ENCODE measurements around the gene SLC25A20.
A peak's percentile ranks its signal among the peaks of the same experiment; 100 is the strongest.

The SLC25A20 gene

GRCh38 chr3:48898383-48899234 lies at the start of gene SLC25A20:
TSS of gene SLC25A20 (minus strand) at chr3:48898882. CDS start at chr3:48898794, 88 bp downstream.
- peak within 1 kb of the TSS; percentile 49 for H3K9ac ChIP-seq (ENCODE audit: low read length)
- H3K27ac ChIP-seq (ENCODE audit: low read depth, low read length): peak within 1 kb of the TSS; percentile 75
- no peaks in the 10 kb centered on the region for H3K4me1 ChIP-seq (ENCODE audit: control insufficient read depth, insufficient read depth, low read length)
- no peaks in the 10 kb centered on the region for H3K36me3 ChIP-seq (ENCODE audit: control insufficient read depth, insufficient read depth, low read length)
- no peaks in the 10 kb centered on the region for H3K27me3 ChIP-seq (ENCODE audit: control insufficient read depth, insufficient read depth, low read length)
- peak within 1 kb of the TSS; percentile 83 for H3K4me3 ChIP-seq (ENCODE audit: low read length)

GRCh38 chr3:48945891-48946549 lies 47.3 kb upstream of the SLC25A20 start:
- H3K9ac ChIP-seq (ENCODE audit: low read length): no peak overlapping the region
- H3K27ac ChIP-seq (ENCODE audit: low read depth, low read length): no peak overlapping the region
- no peaks in the 10 kb centered on the region for H3K4me1 ChIP-seq (ENCODE audit: control insufficient read depth, insufficient read depth, low read length)
- no peaks in the 10 kb centered on the region for H3K27me3 ChIP-seq (ENCODE audit: control insufficient read depth, insufficient read depth, low read length)
- no peak overlapping the region for H3K4me3 ChIP-seq (ENCODE audit: low read length)
- H3K36me3 ChIP-seq (ENCODE audit: control insufficient read depth, insufficient read depth, low read length): peaks cover 6% of the 10 kb centered on the region

GRCh38 chr3:48945432-48945831 lies 46.8 kb upstream of the SLC25A20 start:
- Histone ChIP-seq H3K27me3 (ENCODE audit: control insufficient read depth, insufficient read depth, low read length) (no peaks in the 10 kb centered on the region), H3K36me3 (ENCODE audit: control insufficient read depth, insufficient read depth, low read length) (peaks cover 6% of the 10 kb centered on the region), H3K9ac (ENCODE audit: low read length) (no peak overlapping the region), H3K27ac (ENCODE audit: low read depth, low read length) (no peak overlapping the region), H3K4me3 (ENCODE audit: low read length) (no peak overlapping the region), H3K4me1 (ENCODE audit: control insufficient read depth, insufficient read depth, low read length) (no peaks in the 10 kb centered on the region)

- H3K4me3 ChIP-seq (ENCODE audit: low read length): no peak overlapping the region
- H3K9ac ChIP-seq (ENCODE audit: low read length): no peak overlapping the region
- no peaks in the 10 kb centered on the region for H3K27me3 ChIP-seq (ENCODE audit: control insufficient read depth, insufficient read depth, low read length)
- H3K36me3 ChIP-seq (ENCODE audit: control insufficient read depth, insufficient read depth, low read length): no peaks in the 10 kb centered on the region
- no peaks in the 10 kb centered on the region for H3K4me1 ChIP-seq (ENCODE audit: control insufficient read depth, insufficient read depth, low read length)
- H3K27ac ChIP-seq (ENCODE audit: low read depth, low read length): no peak overlapping the region
These were observed 40.0 kb upstream of the SLC25A20 start for GRCh38 chr3:48938689-48939088.

GRCh38 chr3:48938156-48938555 lies 39.5 kb upstream of the SLC25A20 start:
- H3K4me3 ChIP-seq (ENCODE audit: low read length): no peak overlapping the region
- H3K27me3 ChIP-seq (ENCODE audit: control insufficient read depth, insufficient read depth, low read length): no peaks in the 10 kb centered on the region
- no peak overlapping the region for H3K9ac ChIP-seq (ENCODE audit: low read length)
- no peaks in the 10 kb centered on the region for H3K4me1 ChIP-seq (ENCODE audit: control insufficient read depth, insufficient read depth, low read length)
- no peaks in the 10 kb centered on the region for H3K36me3 ChIP-seq (ENCODE audit: control insufficient read depth, insufficient read depth, low read length)
- no peak overlapping the region for H3K27ac ChIP-seq (ENCODE audit: low read depth, low read length)

GRCh38 chr3:48935530-48935929 lies 36.8 kb upstream of the SLC25A20 start:
- no peaks in the 10 kb centered on the region for H3K4me1 ChIP-seq (ENCODE audit: control insufficient read depth, insufficient read depth, low read length)
- no peaks in the 10 kb centered on the region for H3K27me3 ChIP-seq (ENCODE audit: control insufficient read depth, insufficient read depth, low read length)
- no peak overlapping the region for H3K9ac ChIP-seq (ENCODE audit: low read length)
- H3K36me3 ChIP-seq (ENCODE audit: control insufficient read depth, insufficient read depth, low read length): no peaks in the 10 kb centered on the region
- H3K4me3 ChIP-seq (ENCODE audit: low read length): no peak overlapping the region
- no peak overlapping the region for H3K27ac ChIP-seq (ENCODE audit: low read depth, low read length)

GRCh38 chr3:48934333-48934991 lies 35.8 kb upstream of the SLC25A20 start:
- H3K9ac ChIP-seq (ENCODE audit: low read length): no peak overlapping the region
- no peak overlapping the region for H3K4me3 ChIP-seq (ENCODE audit: low read length)
- H3K36me3 ChIP-seq (ENCODE audit: control insufficient read depth, insufficient read depth, low read length): no peaks in the 10 kb centered on the region
- peaks cover 4% of the 10 kb centered on the region for H3K4me1 ChIP-seq (ENCODE audit: control insufficient read depth, insufficient read depth, low read length)
- H3K27me3 ChIP-seq (ENCODE audit: control insufficient read depth, insufficient read depth, low read length): no peaks in the 10 kb centered on the region
- H3K27ac ChIP-seq (ENCODE audit: low read depth, low read length): no peak overlapping the region

GRCh38 chr3:48931944-48932580 lies 33.4 kb upstream of the SLC25A20 start:
- H3K4me1 ChIP-seq (ENCODE audit: control insufficient read depth, insufficient read depth, low read length): peaks cover 14% of the 10 kb centered on the region
- no peaks in the 10 kb centered on the region for H3K27me3 ChIP-seq (ENCODE audit: control insufficient read depth, insufficient read depth, low read length)
- no peak overlapping the region for H3K27ac ChIP-seq (ENCODE audit: low read depth, low read length)

GRCh38 chr3:48930590-48930989 lies 31.9 kb upstream of the SLC25A20 start:
- peaks cover 18% of the 10 kb centered on the region for H3K4me1 ChIP-seq (ENCODE audit: control insufficient read depth, insufficient read depth, low read length)
- H3K27ac ChIP-seq (ENCODE audit: low read depth, low read length): no peak overlapping the region
- H3K9ac ChIP-seq (ENCODE audit: low read length): no peak overlapping the region
- no peak overlapping the region for H3K4me3 ChIP-seq (ENCODE audit: low read length)
- peaks cover 5% of the 10 kb centered on the region for H3K36me3 ChIP-seq (ENCODE audit: control insufficient read depth, insufficient read depth, low read length)
- H3K27me3 ChIP-seq (ENCODE audit: control insufficient read depth, insufficient read depth, low read length): no peaks in the 10 kb centered on the region

More at GRCh38 chr3:48931944-48932580, 33.4 kb upstream of the SLC25A20 start:
- no peak overlapping the region for H3K9ac ChIP-seq (ENCODE audit: low read length)
- no peak overlapping the region for H3K4me3 ChIP-seq (ENCODE audit: low read length)
- H3K36me3 ChIP-seq (ENCODE audit: control insufficient read depth, insufficient read depth, low read length): peaks cover 5% of the 10 kb centered on the region

GRCh38 chr3:48929358-48930035 lies 30.8 kb upstream of the SLC25A20 start:
- H3K9ac ChIP-seq (ENCODE audit: low read length): no peak overlapping the region
- H3K27me3 ChIP-seq (ENCODE audit: control insufficient read depth, insufficient read depth, low read length): no peaks in the 10 kb centered on the region
- H3K27ac ChIP-seq (ENCODE audit: low read depth, low read length): no peak overlapping the region
- H3K36me3 ChIP-seq (ENCODE audit: control insufficient read depth, insufficient read depth, low read length): peaks cover 5% of the 10 kb centered on the region
- no peak overlapping the region for H3K4me3 ChIP-seq (ENCODE audit: low read length)
- peaks cover 18% of the 10 kb centered on the region for H3K4me1 ChIP-seq (ENCODE audit: control insufficient read depth, insufficient read depth, low read length)

GRCh38 chr3:48928679-48929078 lies 30.0 kb upstream of the SLC25A20 start:
- Histone ChIP-seq H3K27me3 (ENCODE audit: control insufficient read depth, insufficient read depth, low read length) (no peaks in the 10 kb centered on the region), H3K36me3 (ENCODE audit: control insufficient read depth, insufficient read depth, low read length) (peaks cover 7% of the 10 kb centered on the region), H3K9ac (ENCODE audit: low read length) (no peak overlapping the region), H3K4me1 (ENCODE audit: control insufficient read depth, insufficient read depth, low read length) (peaks cover 18% of the 10 kb centered on the region), H3K27ac (ENCODE audit: low read depth, low read length) (no peak overlapping the region), H3K4me3 (ENCODE audit: low read length) (no peak overlapping the region)

Data from rectal smooth muscle tissue (tissue), 1 donor.